Spleen (tissue), 11 donors: ENCODE measurements around the gene IPO8. TPM values are rescaled to one million over a fixed set of nuclear protein-coding genes. Genes with fewer than 3 reads are reported as not detected.

Experiments used
- DNase-seq: peaks from one replicate; pipeline ENCODE4 v3.0.0-alpha.2; 2020
- H3K27ac ChIP-seq, 8 donors: fragments of 200-600 bp; sonication (generic) in 7 of 8; 1 replicate in 4 of 8; 2 replicates in 4 of 8; pipeline versions ENCODE4 v1.5.0 to v1.8.0; 2016 to 2021; ENCODE audit warnings: inconsistent platforms in 4 of 8, mild to moderate bottlenecking in 4 of 8, moderate library complexity in 1 of 8
- H3K27me3 ChIP-seq, 7 donors: fragments of 200-600 bp; sonication (generic) in 6 of 7; replicated peaks in 1 of 7; 1 replicate in 4 of 7; 2 replicates in 3 of 7; pipeline versions ENCODE4 v1.5.0 to v1.8.0; 2016 to 2021; ENCODE audit warnings: inconsistent platforms in 3 of 7, mild to moderate bottlenecking in 1 of 7
- H3K36me3 ChIP-seq, 6 donors: fragments of 200-600 bp; sonication (generic) in 5 of 6; 1 replicate in 4 of 6; 2 replicates in 2 of 6; pipeline versions ENCODE4 v1.5.0 to v1.8.0; 2016 to 2021; ENCODE audit warnings: inconsistent platforms in 2 of 6
- H3K4me1 ChIP-seq, 6 donors: fragments of 200-600 bp; sonication (generic) in 5 of 6; 1 replicate in 3 of 6; 2 replicates in 3 of 6; pipeline versions ENCODE4 v1.5.0 to v1.8.0; 2016 to 2021; ENCODE audit warnings: inconsistent platforms in 3 of 6
- H3K4me3 ChIP-seq, 8 donors: fragments of 200-600 bp; sonication (generic) in 7 of 8; 1 replicate in 4 of 8; 2 replicates in 4 of 8; pipeline versions ENCODE4 v1.5.0 to v1.8.0; 2016 to 2021; ENCODE audit warnings: inconsistent platforms in 4 of 8, mild to moderate bottlenecking in 4 of 8, moderate library complexity in 2 of 8
- H3K9me3 ChIP-seq, 8 donors: fragments of 200-600 bp; sonication (generic) in 7 of 8; 1 replicate in 4 of 8; 2 replicates in 4 of 8; pipeline versions ENCODE4 v1.5.0 to v1.8.0; 2016 to 2021; ENCODE audit warnings: inconsistent platforms in 4 of 8
- POLR2A ChIP-seq, 3 donors: fragments of 450-650 bp; IDR thresholded peaks; one replicate each; pipeline ENCODE4 v1.5.1; 2017; ENCODE audit warnings: antibody characterized with exemption in 3 of 3, mild to moderate bottlenecking in 1 of 3
- POLR2AphosphoS5 ChIP-seq, 3 donors: sonication (generic); formaldehyde crosslinking; IDR thresholded peaks; one replicate each; pipeline ENCODE4 v1.5.1; 2017; ENCODE audit warnings: antibody characterized with exemption in 3 of 3
- WGBS, 5 donors: extraction: QIAGEN DNeasy Blood & Tissue Kit in 3 of 5; methylation state at CpG; one replicate each; pipeline versions ENCODE4 v1.1.5 to v1.1.7; 2013 to 2018; 5-methylcytosine and 5-hydroxymethylcytosine counted together
- intact Hi-C: fragments of 100-400 bp; cut with DNase I; formaldehyde crosslinking; loops from one replicate; pipeline ENCODE4 v1.15.0; 2023; ENCODE audit warnings: low total_unique reads
- polyA plus RNA-seq, 3 donors: library from polyadenylated mRNA; stranded (reverse); fragments of 200-250 nt; gene quantifications; one replicate each; pipeline ENCODE4 v1.2.1, GENCODE V29; 2013
- total RNA-seq, 7 donors: library from RNA; depleted of rRNA in 3 of 7; stranded (reverse); fragments of >200 nt in 3 of 7; fragmentation: NEBNext Ultra II Directional in 4 of 7; extraction: Animal tissue kit (Norgen Biotek cat#: 25700) in 4 of 7; gene quantifications; one replicate each; pipeline versions ENCODE4 v1.1.0 to v1.2.1, GENCODE V29; 2016 to 2021
- TF ChIP-seq, protein P1 (sequence below), 11 experiments: fragments of 200-600 bp in 7 of 11; fragments of 450-650 bp in 4 of 11; sonication (generic) in 4 of 11; IDR thresholded peaks in 8 of 11; conservative IDR thresholded peaks in 3 of 11; 1 replicate in 7 of 11; 2 replicates in 4 of 11; pipeline versions ENCODE4 v1.4.0 to v1.8.0; 2016 to 2021; ENCODE audit warnings: antibody characterized with exemption in 11 of 11, inconsistent platforms in 4 of 11, mild to moderate bottlenecking in 1 of 11
- donor health status: healthy with polysubstance abuse.
- donor health status: DM: no; HTN: no; CAD: no; lungs with moderate emphysema.
- donor health status: DM: no; HTN: no; CAD: no.
- donor health status: Bipolar disorder and iron deficiency.
- donor health status: healthy.
- donor health status: DM: no; HTN: no; CAD: no.
- donor health status: DM: yes; HTN: yes; CAD: no.

IPO8 gene
- total and polyA plus RNA-seq, 10 donors: 8.5 to 68.2 (median 49.8) TPM

DNA sequence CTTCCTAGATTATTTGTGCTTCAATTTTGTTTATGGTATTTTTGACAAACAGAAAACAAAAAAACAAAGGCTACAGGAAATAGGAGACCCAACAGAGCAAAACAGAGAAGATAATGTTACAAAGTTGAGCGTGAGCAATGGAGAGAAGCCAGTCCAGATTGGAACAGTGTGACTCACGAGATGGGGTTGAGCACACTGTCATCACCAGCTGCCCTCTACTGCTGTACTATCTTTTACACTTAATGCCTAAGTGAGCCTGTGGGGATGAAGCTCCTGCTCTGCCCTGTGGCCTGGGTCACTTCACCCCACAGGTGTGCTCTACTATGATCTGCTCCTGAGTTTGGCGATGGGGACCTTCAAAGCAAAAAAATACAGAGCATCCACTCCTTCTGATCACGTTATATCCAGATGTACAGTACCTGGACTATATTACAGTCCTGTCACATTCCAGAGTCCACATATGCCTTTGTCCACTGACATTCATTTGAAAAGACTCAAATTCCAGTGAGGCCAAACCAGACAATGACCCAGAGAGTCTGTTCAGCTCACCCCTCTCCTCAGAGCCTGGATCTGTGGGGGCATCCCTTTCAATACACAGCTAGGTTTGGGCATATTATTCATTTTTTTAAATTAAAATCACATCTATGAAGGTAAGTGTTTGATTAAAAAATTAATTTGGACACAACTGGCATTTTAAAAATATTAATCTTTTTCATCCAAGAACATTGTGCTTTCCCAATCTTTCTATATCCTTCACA, 4.4 kb downstream of the IPO8 start:
- Histone ChIP-seq H3K4me1 (peaks cover 13 to 50% (median 33%) of the 10 kb centered on the region in 6 donors), H3K9me3 (no peaks in the 10 kb centered on the region), H3K4me3 (no peak overlapping the region), H3K27ac (no peak overlapping the region), H3K36me3 (peaks cover 0 to 21% (median 5%) of the 10 kb centered on the region in 6 donors), H3K27me3 (no peaks in the 10 kb centered on the region)
- 81 to 96% (median 89%) methylated on average over 4 of the region's 4 CpGs for WGBS, 5 donors
- intact Hi-C loops: loop anchor here (10.0 kb wide), 1 partner anchor 54 kb away; no protein-coding TSS in a partner anchor
- DNase-seq: no peak
- TF ChIP-seq, protein P1, sequence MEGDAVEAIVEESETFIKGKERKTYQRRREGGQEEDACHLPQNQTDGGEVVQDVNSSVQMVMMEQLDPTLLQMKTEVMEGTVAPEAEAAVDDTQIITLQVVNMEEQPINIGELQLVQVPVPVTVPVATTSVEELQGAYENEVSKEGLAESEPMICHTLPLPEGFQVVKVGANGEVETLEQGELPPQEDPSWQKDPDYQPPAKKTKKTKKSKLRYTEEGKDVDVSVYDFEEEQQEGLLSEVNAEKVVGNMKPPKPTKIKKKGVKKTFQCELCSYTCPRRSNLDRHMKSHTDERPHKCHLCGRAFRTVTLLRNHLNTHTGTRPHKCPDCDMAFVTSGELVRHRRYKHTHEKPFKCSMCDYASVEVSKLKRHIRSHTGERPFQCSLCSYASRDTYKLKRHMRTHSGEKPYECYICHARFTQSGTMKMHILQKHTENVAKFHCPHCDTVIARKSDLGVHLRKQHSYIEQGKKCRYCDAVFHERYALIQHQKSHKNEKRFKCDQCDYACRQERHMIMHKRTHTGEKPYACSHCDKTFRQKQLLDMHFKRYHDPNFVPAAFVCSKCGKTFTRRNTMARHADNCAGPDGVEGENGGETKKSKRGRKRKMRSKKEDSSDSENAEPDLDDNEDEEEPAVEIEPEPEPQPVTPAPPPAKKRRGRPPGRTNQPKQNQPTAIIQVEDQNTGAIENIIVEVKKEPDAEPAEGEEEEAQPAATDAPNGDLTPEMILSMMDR (IDR thresholded peaks at IDR 0.05 in 8 of 11, conservative IDR thresholded peaks at IDR 0.05 in 3 of 11): no peak

DNA sequence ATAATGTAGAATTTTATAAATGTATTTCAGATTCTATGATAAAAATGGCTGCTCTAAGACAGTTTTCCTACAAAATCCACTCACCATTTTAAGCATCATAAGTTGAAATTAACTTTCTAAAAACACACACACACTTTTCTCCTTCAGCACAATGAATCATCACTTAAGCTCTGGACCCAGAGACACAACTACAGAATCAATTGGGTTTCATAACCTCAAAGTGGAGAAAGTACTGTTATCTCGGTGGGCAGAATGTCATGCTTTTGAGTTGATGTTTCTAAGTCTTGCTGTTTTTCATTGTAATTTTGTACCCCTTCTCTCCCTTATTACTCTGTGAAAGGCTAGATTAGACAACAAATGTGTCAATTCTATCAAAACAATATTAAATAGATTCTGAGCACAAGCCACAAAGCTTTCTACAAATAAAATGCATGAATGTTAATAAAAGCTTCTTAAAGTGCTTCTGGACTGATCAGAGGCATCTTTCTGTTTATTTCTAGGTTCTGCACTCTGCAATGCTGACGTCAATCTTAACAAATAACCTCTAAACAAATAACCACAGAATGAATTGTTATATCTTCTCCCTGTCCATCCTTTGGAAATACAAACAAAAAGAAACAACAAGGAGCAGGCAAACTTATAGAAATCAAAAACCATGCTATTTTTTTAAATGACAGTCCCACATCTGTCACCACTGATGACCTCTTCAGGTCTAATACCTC, 8.2 kb downstream of the IPO8 start:
- intact Hi-C loops: no loop called here
- Histone ChIP-seq H3K36me3 (peaks cover 0 to 59% (median 8%) of the 10 kb centered on the region in 6 donors), H3K4me1 (peaks cover 0 to 27% (median 6%) of the 10 kb centered on the region in 6 donors), H3K4me3 (no peak overlapping the region), H3K27ac (no peak overlapping the region), H3K9me3 (no peaks in the 10 kb centered on the region), H3K27me3 (no peaks in the 10 kb centered on the region)
- no peak for DNase-seq
- TF ChIP-seq POLR2AphosphoS5 (IDR thresholded peaks at IDR 0.05): no peak
- TF ChIP-seq POLR2A (IDR thresholded peaks at IDR 0.05): no peak
- TF ChIP-seq, protein P1 (IDR thresholded peaks at IDR 0.05 in 8 of 11, conservative IDR thresholded peaks at IDR 0.05 in 3 of 11): no peak
- whole genome bisulfite sequencing, 5 donors: 86 to 97% (median 89%) methylated on average over 2 of the region's 2 CpGs

DNA sequence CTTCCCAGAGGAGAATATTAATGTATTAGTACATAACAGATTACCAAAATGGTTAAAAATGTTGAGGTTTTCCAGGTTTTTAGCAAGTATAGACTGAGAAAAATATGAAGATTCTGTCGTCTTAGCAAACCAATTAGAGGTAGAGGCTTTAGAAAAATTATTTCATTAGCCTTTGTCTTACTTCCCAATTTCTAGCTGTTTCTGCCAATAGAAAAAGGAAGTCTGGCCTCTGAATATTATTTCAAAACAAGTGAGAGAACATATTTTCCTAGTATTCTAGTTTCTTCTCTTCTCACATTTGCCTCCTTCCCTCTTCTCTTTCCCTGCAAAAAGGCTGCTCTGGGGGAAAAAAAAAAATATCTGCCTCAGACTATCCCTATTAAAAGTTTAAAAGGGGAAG, 16.4 kb downstream of the IPO8 start:
- intact Hi-C loops: no loop called here
- Histone ChIP-seq H3K4me1 (peaks cover 0 to 38% (median 7%) of the 10 kb centered on the region in 6 donors), H3K4me3 (no peak overlapping the region), H3K27me3 (no peaks in the 10 kb centered on the region), H3K9me3 (no peaks in the 10 kb centered on the region), H3K36me3 (peaks cover 0 to 100% (median 58%) of the 10 kb centered on the region in 6 donors), H3K27ac (peak overlapping the region in 5 of 8 donors; percentile 2 to 62 (median 35))
- 32 to 73% (median 64%) methylated on average over 1 of the region's 1 CpG for WGBS, 5 donors
- DNase-seq: no peak
- no peak for TF ChIP-seq POLR2AphosphoS5 (IDR thresholded peaks at IDR 0.05)
- TF ChIP-seq, protein P1 (IDR thresholded peaks at IDR 0.05 in 8 of 11, conservative IDR thresholded peaks at IDR 0.05 in 3 of 11): no peak
- no peak for TF ChIP-seq POLR2A (IDR thresholded peaks at IDR 0.05)

DNA sequence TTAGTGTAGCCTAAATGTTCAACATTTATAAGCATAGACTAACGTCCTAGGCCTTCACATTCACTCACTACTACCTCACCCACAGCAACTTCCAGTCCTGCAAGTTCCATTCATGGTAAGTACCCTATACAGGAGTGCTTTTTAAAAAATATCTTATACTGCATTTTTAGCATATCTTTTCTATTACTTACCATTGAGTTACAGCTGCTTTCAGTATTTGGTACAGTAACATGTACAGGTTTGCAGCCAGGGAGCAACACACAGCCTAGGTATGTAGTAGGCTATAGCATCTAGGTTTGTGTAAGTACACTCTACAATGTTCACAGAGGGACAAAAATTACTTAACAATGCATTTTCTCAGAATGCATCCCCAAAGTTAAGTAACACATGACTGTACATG, 17.4 kb downstream of the IPO8 start:
- Histone ChIP-seq H3K27ac (no peak overlapping the region), H3K36me3 (peaks cover 0 to 100% (median 68%) of the 10 kb centered on the region in 6 donors), H3K4me3 (no peak overlapping the region), H3K4me1 (peaks cover 0 to 35% (median 3%) of the 10 kb centered on the region in 6 donors), H3K9me3 (no peaks in the 10 kb centered on the region), H3K27me3 (no peaks in the 10 kb centered on the region)
- 80 to 100% (median 95%) methylated on average over 1 of the region's 1 CpG for WGBS, 5 donors
- TF ChIP-seq, protein P1 (IDR thresholded peaks at IDR 0.05 in 8 of 11, conservative IDR thresholded peaks at IDR 0.05 in 3 of 11): no peak
- TF ChIP-seq POLR2A (IDR thresholded peaks at IDR 0.05): no peak
- TF ChIP-seq POLR2AphosphoS5 (IDR thresholded peaks at IDR 0.05): no peak
- intact Hi-C loops: no loop called here
- DNase-seq: no peak
